Activated T-helper 1 cell treated with anti-CD3 and anti-CD28 coated beads, Interleukin-12 subunit alpha, Interleukin-12 subunit beta, Interleukin-2, Interleukin-4 antibody, amounts not matched to agents 30 ng/mL and 10 ng/mL and 1 ng/mL, durations not matched to agents 14 hours and 24 hours and 36 hours (primary cell): ENCODE data around the gene LCE1D. TPM values are rescaled to one million over a fixed set of nuclear protein-coding genes. Genes with fewer than 3 reads are reported as not detected.

Experiments
- DNase-seq: peaks from one replicate; pipeline ENCODE4 v3.0.0; 2021; ENCODE audit warnings: low spot score
- H3K27ac Mint-ChIP-seq: one replicate; pipeline ENCODE4 v1.8.0; 2021; ENCODE audit warnings: mild to moderate bottlenecking, mixed read lengths
- H3K27me3 Mint-ChIP-seq: one replicate; pipeline ENCODE4 v1.8.0; 2022; ENCODE audit warnings: mild to moderate bottlenecking, moderate library complexity, mixed read lengths; ENCODE audit not compliant: insufficient read depth
- H3K36me3 Mint-ChIP-seq: one replicate; pipeline ENCODE4 v1.8.0; 2021; ENCODE audit warnings: low read depth, mixed read lengths
- H3K4me1 Mint-ChIP-seq: one replicate; pipeline ENCODE4 v1.8.0; 2021; ENCODE audit warnings: low read depth, mixed read lengths
- H3K4me3 Mint-ChIP-seq: one replicate; pipeline ENCODE4 v1.8.0; 2021; ENCODE audit warnings: mild to moderate bottlenecking, moderate library complexity, mixed read lengths
- H3K9me3 Mint-ChIP-seq: one replicate; pipeline ENCODE4 v1.8.0; 2021; ENCODE audit warnings: mixed read lengths
- intact Hi-C: fragments of 100-400 bp; cut with micrococcal nuclease; formaldehyde crosslinking; loops from one replicate; pipeline ENCODE4 v1.15.1; 2024
- total RNA-seq: library from RNA; stranded (reverse); gene quantifications from 2 replicates; pipeline ENCODE4 v1.2.3, GENCODE V29; 2022

Gene LCE1D
- total RNA-seq, 1 donor from 2014 or later, result not detected

- DNase-seq, result no peak
- H3K9me3 Mint-ChIP-seq, result no peaks in the 10 kb centered on the region
- no peaks in the 10 kb centered on the region for H3K36me3 Mint-ChIP-seq
- peaks cover 7% of the 10 kb centered on the region for H3K27me3 Mint-ChIP-seq
- intact Hi-C loops, result no loop called here
- H3K4me3 Mint-ChIP-seq, result no peak overlapping the region
- no peaks in the 10 kb centered on the region for H3K4me1 Mint-ChIP-seq
- no peak overlapping the region for H3K27ac Mint-ChIP-seq
Observed at GRCh38 chr1:152836870-152837269, 40.3 kb downstream of the LCE1D start.

- Mint-ChIP-seq H3K36me3 (no peaks in the 10 kb centered on the region), H3K9me3 (no peaks in the 10 kb centered on the region), H3K4me1 (no peaks in the 10 kb centered on the region), H3K4me3 (no peak within 1 kb of the TSS), H3K27me3 (peaks cover 10% of the 10 kb centered on the region), H3K27ac (no peak within 1 kb of the TSS)
- intact Hi-C loops, result no loop called here
- DNase-seq, result no peak
Observed at GRCh38 chr1:152842556-152842955, 46.0 kb downstream of the LCE1D start, which contains the start of gene LCE6A. LCE6A (plus strand) TSS chr1:152842856; CDS start chr1:152843521, 665 bp downstream.

Other genes starting within 250 kb of the LCE1D start
- not detected in 2 replicates for gene LCE3E, start 229.9 kb upstream of the LCE1D start, total RNA-seq
- gene LCE3D, start 216.2 kb upstream of the LCE1D start, total RNA-seq, result not detected in 2 replicates
- gene LCE3C, start 196.5 kb upstream of the LCE1D start, total RNA-seq, result not detected in 2 replicates
- gene LCE3B, start 182.9 kb upstream of the LCE1D start, total RNA-seq, result not detected in 2 replicates
- not detected in 2 replicates for gene LCE3A, start 173.6 kb upstream of the LCE1D start, total RNA-seq
- gene LCE2D, start 133.3 kb upstream of the LCE1D start, total RNA-seq, result not detected in 2 replicates
- gene LCE2C, start 121.4 kb upstream of the LCE1D start, total RNA-seq, result not detected in 2 replicates
- not detected in 2 replicates for gene LCE2B, start 110.6 kb upstream of the LCE1D start, total RNA-seq
- not detected in 2 replicates for gene LCE2A, start 98.4 kb upstream of the LCE1D start, total RNA-seq
- gene LCE4A, start 88.6 kb upstream of the LCE1D start, total RNA-seq, result not detected in 2 replicates
- gene KPRP, start 38.7 kb upstream of the LCE1D start, total RNA-seq, result not detected in 2 replicates
- gene LCE1F, start 21.6 kb upstream of the LCE1D start, total RNA-seq, result not detected in 2 replicates
- not detected in 2 replicates for gene LCE1E, start 10.5 kb upstream of the LCE1D start, total RNA-seq
- gene LCE1C, start 9.9 kb downstream of the LCE1D start, total RNA-seq, result not detected in 2 replicates
- not detected in 2 replicates for gene LCE1B, start 15.2 kb downstream of the LCE1D start, total RNA-seq
- not detected in 2 replicates for gene LCE1A, start 30.8 kb downstream of the LCE1D start, total RNA-seq
- gene LCE6A, start 46.1 kb downstream of the LCE1D start, total RNA-seq, result not detected in 2 replicates
- not detected in 2 replicates for gene LCE7A, start 63.3 kb downstream of the LCE1D start, total RNA-seq
- gene SMCP, start 81.6 kb downstream of the LCE1D start, total RNA-seq, result not detected in 2 replicates
- not detected in 2 replicates for gene IVL, start 111.8 kb downstream of the LCE1D start, total RNA-seq
- not detected in 2 replicates for gene SPRR5, start 150.5 kb downstream of the LCE1D start, total RNA-seq
- gene SPRR4, start 173.9 kb downstream of the LCE1D start, total RNA-seq, result not detected in 2 replicates
- not detected in 2 replicates for gene SPRR1A, start 187.4 kb downstream of the LCE1D start, total RNA-seq
- gene SPRR3, start 205.0 kb downstream of the LCE1D start, total RNA-seq, result not detected in 2 replicates
- gene SPRR1B, start 234.5 kb downstream of the LCE1D start, total RNA-seq, result not detected in 2 replicates
- not detected in 2 replicates for gene SPRR2D, start 244.4 kb downstream of the LCE1D start, total RNA-seq